ENCODE results near the gene TLR1. TPM values are rescaled to one million over a fixed set of nuclear protein-coding genes. Genes with fewer than 3 reads are reported as not detected.

Gene TLR1
- total RNA-seq, 4 donors from 2014 or later: 4.3 to 14.9 (median 9.1) TPM

DNA sequence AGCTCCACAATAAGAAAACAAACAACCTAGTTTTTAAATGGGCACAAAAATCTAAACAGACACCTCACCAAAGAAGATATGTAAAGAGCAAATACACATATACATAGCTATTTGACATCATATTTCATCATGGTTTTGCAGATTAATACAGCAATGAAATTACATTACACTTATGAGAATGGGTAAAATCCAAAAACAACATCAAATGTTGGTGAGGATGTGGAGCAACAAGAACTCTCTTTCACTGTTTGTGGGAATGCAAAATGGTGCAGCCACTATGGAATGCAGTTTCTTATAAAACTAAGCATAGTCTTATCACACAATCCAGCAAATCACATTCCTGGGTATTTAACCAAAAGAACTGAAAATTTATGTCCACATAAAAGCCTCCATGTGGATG is 27.1 kb upstream of the TLR1 start:
- no peak for DNase-seq (ENCODE audit: extremely low spot score)
- Histone ChIP-seq H3K4me3 (no peak overlapping the region), H3K36me3 (no peaks in the 10 kb centered on the region), H3K27me3 (no peaks in the 10 kb centered on the region), H3K4me1 (no peaks in the 10 kb centered on the region), H3K27ac (replicated peaks in 1 of 4) (no peak overlapping the region), H3K9me3 (peaks cover 0 to 23% (median 11%) of the 10 kb centered on the region in 4 donors)
- intact Hi-C loops (cut with DNase I): no loop called here
- TF ChIP-seq, protein P1, sequence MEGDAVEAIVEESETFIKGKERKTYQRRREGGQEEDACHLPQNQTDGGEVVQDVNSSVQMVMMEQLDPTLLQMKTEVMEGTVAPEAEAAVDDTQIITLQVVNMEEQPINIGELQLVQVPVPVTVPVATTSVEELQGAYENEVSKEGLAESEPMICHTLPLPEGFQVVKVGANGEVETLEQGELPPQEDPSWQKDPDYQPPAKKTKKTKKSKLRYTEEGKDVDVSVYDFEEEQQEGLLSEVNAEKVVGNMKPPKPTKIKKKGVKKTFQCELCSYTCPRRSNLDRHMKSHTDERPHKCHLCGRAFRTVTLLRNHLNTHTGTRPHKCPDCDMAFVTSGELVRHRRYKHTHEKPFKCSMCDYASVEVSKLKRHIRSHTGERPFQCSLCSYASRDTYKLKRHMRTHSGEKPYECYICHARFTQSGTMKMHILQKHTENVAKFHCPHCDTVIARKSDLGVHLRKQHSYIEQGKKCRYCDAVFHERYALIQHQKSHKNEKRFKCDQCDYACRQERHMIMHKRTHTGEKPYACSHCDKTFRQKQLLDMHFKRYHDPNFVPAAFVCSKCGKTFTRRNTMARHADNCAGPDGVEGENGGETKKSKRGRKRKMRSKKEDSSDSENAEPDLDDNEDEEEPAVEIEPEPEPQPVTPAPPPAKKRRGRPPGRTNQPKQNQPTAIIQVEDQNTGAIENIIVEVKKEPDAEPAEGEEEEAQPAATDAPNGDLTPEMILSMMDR (IDR thresholded peaks at IDR 0.05): no peak
- TF ChIP-seq EP300 (IDR thresholded peaks at IDR 0.05) (no peak), POLR2AphosphoS5 (IDR thresholded peaks at IDR 0.05) (no peak), POLR2A (IDR thresholded peaks at IDR 0.05; ENCODE audit: low read depth) (no peak)

DNA sequence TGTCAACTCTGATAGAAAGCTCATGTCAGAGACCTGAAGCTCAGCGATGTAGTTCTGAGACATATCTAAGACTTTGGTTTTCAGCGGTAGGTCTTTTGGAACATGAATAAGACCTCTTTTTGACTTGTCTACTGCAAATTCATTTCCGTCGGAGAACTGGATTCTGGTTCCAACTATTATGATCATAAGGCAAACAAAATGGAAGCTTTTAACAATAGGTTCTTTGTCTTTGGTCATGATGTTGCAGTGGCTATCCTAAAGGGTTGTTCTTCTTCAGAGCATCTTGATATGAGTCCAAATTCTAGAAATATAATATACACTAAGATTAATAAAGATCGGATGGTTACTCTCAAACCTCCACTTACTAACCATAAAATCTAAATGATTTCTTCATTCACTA is 24.6 kb upstream of the TLR1 start:
- Histone ChIP-seq H3K27me3 (no peaks in the 10 kb centered on the region), H3K36me3 (no peaks in the 10 kb centered on the region), H3K9me3 (peaks cover 0 to 4% (median under 1%) of the 10 kb centered on the region in 4 donors), H3K4me1 (no peaks in the 10 kb centered on the region), H3K27ac (replicated peaks in 1 of 4) (no peak overlapping the region), H3K4me3 (no peak overlapping the region)
- intact Hi-C loops (cut with DNase I): no loop called here
- 87% methylated on average over 5 of the region's 5 CpGs for WGBS
- TF ChIP-seq, protein P1 (IDR thresholded peaks at IDR 0.05): no peak
- TF ChIP-seq EP300 (IDR thresholded peaks at IDR 0.05) (no peak), POLR2A (IDR thresholded peaks at IDR 0.05; ENCODE audit: low read depth) (no peak), POLR2AphosphoS5 (IDR thresholded peaks at IDR 0.05) (no peak)
- no peak for DNase-seq (ENCODE audit: extremely low spot score)

DNA sequence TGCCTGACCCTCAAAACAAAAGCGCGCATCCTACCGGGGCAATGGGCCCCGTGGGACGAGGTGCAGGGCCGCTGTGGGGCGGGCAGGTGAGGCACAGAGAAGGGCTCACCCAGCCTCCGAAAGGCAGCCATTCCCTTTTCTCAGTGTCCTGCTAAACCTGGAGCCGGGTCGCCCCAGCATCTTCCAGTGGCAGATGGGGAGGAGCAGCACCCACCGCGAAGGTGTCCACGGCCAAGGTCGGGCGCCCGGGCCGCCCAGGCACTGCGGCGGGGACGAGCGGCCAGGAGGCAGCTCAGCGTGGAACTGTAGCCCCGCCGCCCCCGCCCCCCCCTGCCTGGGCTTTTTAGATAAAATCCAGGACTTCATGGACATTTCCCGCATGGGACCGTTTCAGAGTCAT is 19.2 kb upstream of the TLR1 start:
- no peak for DNase-seq (ENCODE audit: extremely low spot score)
- no peaks in the 10 kb centered on the region for H3K9me3 ChIP-seq
- WGBS: 90% methylated on average over 27 of the region's 27 CpGs
- no peak overlapping the region for H3K27ac ChIP-seq (replicated peaks in 1 of 4)
- no peaks in the 10 kb centered on the region for H3K36me3 ChIP-seq
- intact Hi-C loops (cut with DNase I): no loop called here
- no peaks in the 10 kb centered on the region for H3K4me1 ChIP-seq
- TF ChIP-seq POLR2AphosphoS5 (IDR thresholded peaks at IDR 0.05): no peak
- TF ChIP-seq POLR2A (IDR thresholded peaks at IDR 0.05; ENCODE audit: low read depth): no peak
- TF ChIP-seq, protein P1 (IDR thresholded peaks at IDR 0.05): no peak
- TF ChIP-seq EP300 (IDR thresholded peaks at IDR 0.05): no peak
- no peak overlapping the region for H3K4me3 ChIP-seq
- H3K27me3 ChIP-seq: no peaks in the 10 kb centered on the region

DNA sequence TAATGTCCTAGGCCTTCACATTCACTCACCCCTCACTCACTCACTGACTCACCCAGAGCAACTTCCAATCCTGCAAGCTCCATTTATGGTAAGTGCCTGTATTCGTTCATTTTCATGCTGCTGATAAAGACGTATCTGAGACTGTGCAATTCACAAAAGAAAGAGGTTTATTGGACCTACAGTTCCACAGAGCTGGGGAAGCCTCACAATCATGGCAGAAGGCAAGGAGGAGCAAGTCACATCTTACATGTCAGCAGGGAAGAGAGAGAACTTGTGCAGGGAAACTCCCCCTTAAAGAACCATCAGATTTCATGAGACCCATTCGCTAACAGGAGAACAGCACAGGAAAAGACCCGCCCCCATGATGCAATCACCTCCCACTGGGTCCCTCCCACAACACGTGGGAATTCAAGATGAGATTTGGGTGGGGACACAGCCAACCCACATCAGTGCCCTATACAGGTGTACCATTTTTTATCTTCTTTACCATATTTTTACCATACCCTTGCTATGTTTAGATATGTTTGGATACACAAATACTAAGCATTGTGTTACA is 18.2 kb upstream of the TLR1 start:
- intact Hi-C loops (cut with DNase I): no loop called here
- TF ChIP-seq, protein P1 (IDR thresholded peaks at IDR 0.05): no peak
- TF ChIP-seq POLR2AphosphoS5 (IDR thresholded peaks at IDR 0.05): no peak
- TF ChIP-seq POLR2A (IDR thresholded peaks at IDR 0.05; ENCODE audit: low read depth): no peak
- TF ChIP-seq EP300 (IDR thresholded peaks at IDR 0.05): no peak
- 86% methylated on average over 5 of the region's 5 CpGs for WGBS
- no peaks in the 10 kb centered on the region for H3K27me3 ChIP-seq
- DNase-seq (ENCODE audit: extremely low spot score): no peak
- no peak overlapping the region for H3K27ac ChIP-seq (replicated peaks in 1 of 4)
- no peaks in the 10 kb centered on the region for H3K9me3 ChIP-seq
- no peaks in the 10 kb centered on the region for H3K4me1 ChIP-seq
- no peak overlapping the region for H3K4me3 ChIP-seq
- no peaks in the 10 kb centered on the region for H3K36me3 ChIP-seq

DNA sequence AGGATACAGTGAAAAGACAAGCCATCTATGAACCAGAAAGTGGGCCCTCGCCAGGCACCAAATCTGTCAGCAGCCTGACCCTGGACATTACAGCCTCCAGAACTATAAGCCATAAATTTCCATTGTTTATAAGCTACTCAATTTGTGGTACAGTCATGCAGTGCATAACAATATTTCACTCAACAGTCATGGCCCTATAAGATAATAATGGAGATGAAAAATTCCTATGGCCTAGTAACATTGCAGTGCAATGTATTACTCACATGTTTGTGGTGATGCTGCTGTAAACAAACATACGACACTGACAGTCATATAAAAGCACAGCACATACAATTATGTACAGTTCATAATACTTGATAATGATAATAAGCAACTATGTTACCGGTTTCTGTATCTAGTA is 17.1 kb upstream of the TLR1 start:
- Histone ChIP-seq H3K4me3 (no peak overlapping the region), H3K9me3 (no peaks in the 10 kb centered on the region), H3K27ac (replicated peaks in 1 of 4) (no peak overlapping the region), H3K36me3 (no peaks in the 10 kb centered on the region), H3K27me3 (no peaks in the 10 kb centered on the region), H3K4me1 (no peaks in the 10 kb centered on the region)
- 95% methylated on average over 3 of the region's 3 CpGs for WGBS
- peak; percentile 66 for DNase-seq (ENCODE audit: extremely low spot score)
- intact Hi-C loops (cut with DNase I): no loop called here
- TF ChIP-seq, protein P1 (IDR thresholded peaks at IDR 0.05): no peak
- TF ChIP-seq EP300 (IDR thresholded peaks at IDR 0.05) (no peak), POLR2AphosphoS5 (IDR thresholded peaks at IDR 0.05) (no peak), POLR2A (IDR thresholded peaks at IDR 0.05; ENCODE audit: low read depth) (no peak)
